GM23338 (cell line): Measurements from ENCODE around the gene TBC1D12. TPM values are rescaled to one million over a fixed set of nuclear protein-coding genes. Genes with fewer than 3 reads are reported as not detected.

ENCODE experiments used
- ATAC-seq: fragments of 200-7000 bp; cut with Tn5 transposase; 3 replicates; pipeline ENCODE4 v1.9.1; 2020
- DNase-seq: peaks from one replicate; pipeline ENCODE4 v3.0.0-alpha.2; 2015; ENCODE audit warnings: low spot score
- H2AFZ ChIP-seq: fragments of 200-600 bp; sonication (generic); 2 replicates; pipeline ENCODE4 v1.8.0; 2016; ENCODE audit warnings: antibody characterized with exemption, mild to moderate bottlenecking, moderate library complexity
- H3F3A ChIP-seq: fragments of 200-600 bp; sonication (generic); replicated peaks from 2 replicates; pipeline ENCODE4 v1.8.0; 2017; ENCODE audit warnings: antibody characterized with exemption, mixed run types, low read depth
- H3K27ac ChIP-seq: fragments of 200-600 bp; sonication (generic); 2 replicates; pipeline ENCODE4 v1.6.1; 2016; ENCODE audit warnings: low read depth
- H3K27me3 ChIP-seq: fragments of 200-600 bp; sonication (generic); 2 replicates; pipeline ENCODE4 v1.8.0; 2016; ENCODE audit warnings: mild to moderate bottlenecking, mixed run types, moderate library complexity; ENCODE audit not compliant: insufficient read depth
- H3K36me3 ChIP-seq: fragments of 200-600 bp; sonication (generic); 2 replicates; pipeline ENCODE4 v1.8.0; 2016; ENCODE audit warnings: mild to moderate bottlenecking; ENCODE audit not compliant: insufficient read depth
- H3K4me1 ChIP-seq: fragments of 200-600 bp; sonication (generic); 2 replicates; pipeline ENCODE4 v1.8.0; 2016; ENCODE audit warnings: mild to moderate bottlenecking, moderate library complexity; ENCODE audit not compliant: insufficient read depth
- H3K4me2 ChIP-seq: fragments of 200-600 bp; sonication (generic); 2 replicates; pipeline ENCODE4 v1.7.1; 2017; ENCODE audit warnings: mixed run types
- H3K4me3 ChIP-seq: fragments of 200-600 bp; sonication (generic); 2 replicates; pipeline ENCODE4 v1.6.1; 2016; ENCODE audit warnings: mixed run types
- H3K79me2 ChIP-seq: fragments of 200-600 bp; sonication (generic); replicated peaks from 2 replicates; pipeline ENCODE4 v1.8.0; 2017; ENCODE audit warnings: mild to moderate bottlenecking; ENCODE audit not compliant: insufficient read depth
- H3K9me2 ChIP-seq: fragments of 200-600 bp; sonication (generic); 2 replicates; pipeline ENCODE4 v1.8.0; 2017; ENCODE audit not compliant: insufficient read depth
- H4K20me1 ChIP-seq: fragments of 200-600 bp; sonication (generic); replicated peaks from 2 replicates; pipeline ENCODE4 v1.8.0; 2017; ENCODE audit warnings: mild to moderate bottlenecking; ENCODE audit not compliant: insufficient read depth
- H3K27ac Mint-ChIP-seq: 2 replicates; pipeline ENCODE4 v1.8.0; 2020; ENCODE audit warnings: inconsistent platforms, mild to moderate bottlenecking, moderate library complexity, mixed read lengths
- H3K27me3 Mint-ChIP-seq: 3 replicates; pipeline ENCODE4 v1.8.0; 2022; ENCODE audit warnings: low read depth, mild to moderate bottlenecking, moderate library complexity, mixed read lengths, inconsistent platforms; ENCODE audit not compliant: insufficient read depth, poor library complexity
- H3K36me3 Mint-ChIP-seq: 3 replicates; pipeline ENCODE4 v1.8.0; 2021; ENCODE audit warnings: low read depth, mild to moderate bottlenecking, inconsistent platforms, moderate library complexity, mixed read lengths
- H3K4me1 Mint-ChIP-seq: 3 replicates; pipeline ENCODE4 v1.8.0; 2020; ENCODE audit warnings: mild to moderate bottlenecking, inconsistent platforms, mixed read lengths
- H3K4me3 Mint-ChIP-seq: 3 replicates; pipeline ENCODE4 v1.8.0; 2021; ENCODE audit warnings: moderate library complexity, mild to moderate bottlenecking, inconsistent platforms, mixed read lengths
- H3K9me3 Mint-ChIP-seq: 3 replicates; pipeline ENCODE4 v1.8.0; 2020; ENCODE audit warnings: moderate library complexity, mild to moderate bottlenecking, inconsistent platforms, mixed read lengths
- CREB1 ChIP-seq: fragments of 250-450 bp; sonication (Bioruptor Pico); IDR thresholded peaks from 2 replicates; pipeline ENCODE4 v1.5.0; 2020; ENCODE audit warnings: low read depth, mild to moderate bottlenecking, moderate library complexity
- ETS1 ChIP-seq: IDR thresholded peaks from 2 replicates; pipeline ENCODE4 v1.6.1; 2016; ENCODE audit warnings: antibody characterized with exemption
- EZH2 ChIP-seq: fragments of 200-600 bp; sonication (generic); IDR thresholded peaks from one replicate; pipeline ENCODE4 v1.8.0; 2017; ENCODE audit warnings: antibody characterized with exemption, mild to moderate bottlenecking, low read depth; ENCODE audit not compliant: unreplicated experiment
- JUNB ChIP-seq: IDR thresholded peaks from one replicate; pipeline ENCODE4 v1.6.1; 2016; ENCODE audit warnings: antibody characterized with exemption; ENCODE audit not compliant: unreplicated experiment
- NANOG ChIP-seq: IDR thresholded peaks from 2 replicates; pipeline ENCODE4 v1.6.1; 2016; ENCODE audit warnings: antibody characterized with exemption, borderline replicate concordance
- POLR2AphosphoS5 ChIP-seq: IDR thresholded peaks from 2 replicates; pipeline ENCODE4 v1.6.1; 2016; ENCODE audit warnings: antibody characterized with exemption, low read depth
- STAT1 ChIP-seq: IDR thresholded peaks from one replicate; pipeline ENCODE4 v1.6.1; 2016; ENCODE audit warnings: antibody characterized with exemption; ENCODE audit not compliant: unreplicated experiment
- ZNF114 ChIP-seq: fragments of 250-450 bp; sonication (Bioruptor Pico); IDR thresholded peaks from 2 replicates; pipeline ENCODE4 v1.5.0; 2020; ENCODE audit warnings: mild to moderate bottlenecking, moderate library complexity
- ZNF331 ChIP-seq: fragments of 250-450 bp; sonication (Bioruptor Pico); IDR thresholded peaks from 2 replicates; pipeline ENCODE4 v1.5.0; 2020; ENCODE audit warnings: low read depth, mild to moderate bottlenecking, moderate library complexity
- polyA plus RNA-seq: library from polyadenylated mRNA; unstranded; fragments of >200 nt; fragmentation: Nextera tagmentation; extraction: Ambion mirVana; gene quantifications from 2 replicates; pipeline ENCODE4 v1.2.1, GENCODE V29; 2016
- total RNA-seq: library from RNA; depleted of rRNA; stranded (reverse); fragments of >200 nt; shearing (Covaris generic); gene quantifications from 2 replicates; pipeline ENCODE4 v1.2.3, GENCODE V29; 2014
- TF ChIP-seq, protein P1 (sequence below): IDR thresholded peaks from one replicate; pipeline ENCODE4 v1.6.1; 2018; ENCODE audit warnings: antibody characterized with exemption; ENCODE audit not compliant: unreplicated experiment
- TF ChIP-seq, protein P2 (sequence below), 2 experiments: fragments of 200-600 bp in 1 of 2; sonication (generic) in 1 of 2; conservative IDR thresholded peaks; 2 replicates each; pipeline versions ENCODE4 v1.5.1 to v1.6.1; 2016 to 2017; ENCODE audit warnings: antibody characterized with exemption in 2 of 2, low read depth in 2 of 2, mild to moderate bottlenecking in 2 of 2, moderate library complexity in 1 of 2

TBC1D12 gene
- total and polyA plus RNA-seq, 2 experiments from 2014 or later, result 2.3 to 3.6 TPM

DNA sequence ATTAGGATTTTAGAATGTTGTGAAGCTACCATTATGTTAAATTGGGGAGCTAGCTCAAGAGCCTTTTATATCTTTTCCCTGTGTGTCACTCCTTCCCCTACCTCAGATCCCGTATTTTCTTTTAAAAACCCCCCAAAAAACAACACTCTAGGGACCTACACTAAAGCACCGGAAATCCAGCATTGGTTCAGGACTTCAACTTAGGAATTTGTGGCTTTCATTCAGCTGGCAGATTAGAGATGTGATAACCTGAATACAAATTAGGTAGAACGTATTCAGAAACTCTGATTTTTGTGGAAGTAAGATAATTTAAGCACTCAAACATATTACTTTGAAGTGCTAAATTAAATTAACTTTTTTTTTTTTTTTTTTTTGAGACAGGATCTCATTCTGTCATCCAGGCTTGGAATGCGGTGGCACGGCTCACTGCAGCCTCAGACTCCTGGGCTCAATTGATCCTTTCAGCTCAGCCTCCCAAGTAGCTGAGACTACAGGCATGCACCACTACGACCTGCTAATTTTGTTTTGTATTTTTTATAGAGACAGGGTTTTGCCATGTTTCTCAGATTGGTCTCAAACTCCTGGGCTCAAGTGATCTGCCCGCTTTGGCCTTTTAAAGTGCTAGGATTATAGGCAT lies 6.8 kb downstream of the TBC1D12 start:
- no peak overlapping the region for H3K27ac ChIP-seq
- H4K20me1 ChIP-seq, result no peaks in the 10 kb centered on the region; the same call in 1 of the 2 replicates
- H3K4me2 ChIP-seq, result no peak overlapping the region
- no peaks in the 10 kb centered on the region for H3K36me3 ChIP-seq
- H3K27me3 Mint-ChIP-seq, result peaks cover 11% of the 10 kb centered on the region
- no peaks in the 10 kb centered on the region for H3K36me3 Mint-ChIP-seq
- ATAC-seq (peak; percentile 53; the same call in 2 of the 3 replicates), DNase-seq (peak; percentile 28)
- H3K27me3 ChIP-seq, result peaks cover 25% of the 10 kb centered on the region
- no peaks in the 10 kb centered on the region for H3K79me2 ChIP-seq
- TF ChIP-seq NANOG, result no peak
- TF ChIP-seq POLR2AphosphoS5, result no peak
- TF ChIP-seq ZNF114 (CRISPR knock-in tag), result no peak
- TF ChIP-seq, protein P1, sequence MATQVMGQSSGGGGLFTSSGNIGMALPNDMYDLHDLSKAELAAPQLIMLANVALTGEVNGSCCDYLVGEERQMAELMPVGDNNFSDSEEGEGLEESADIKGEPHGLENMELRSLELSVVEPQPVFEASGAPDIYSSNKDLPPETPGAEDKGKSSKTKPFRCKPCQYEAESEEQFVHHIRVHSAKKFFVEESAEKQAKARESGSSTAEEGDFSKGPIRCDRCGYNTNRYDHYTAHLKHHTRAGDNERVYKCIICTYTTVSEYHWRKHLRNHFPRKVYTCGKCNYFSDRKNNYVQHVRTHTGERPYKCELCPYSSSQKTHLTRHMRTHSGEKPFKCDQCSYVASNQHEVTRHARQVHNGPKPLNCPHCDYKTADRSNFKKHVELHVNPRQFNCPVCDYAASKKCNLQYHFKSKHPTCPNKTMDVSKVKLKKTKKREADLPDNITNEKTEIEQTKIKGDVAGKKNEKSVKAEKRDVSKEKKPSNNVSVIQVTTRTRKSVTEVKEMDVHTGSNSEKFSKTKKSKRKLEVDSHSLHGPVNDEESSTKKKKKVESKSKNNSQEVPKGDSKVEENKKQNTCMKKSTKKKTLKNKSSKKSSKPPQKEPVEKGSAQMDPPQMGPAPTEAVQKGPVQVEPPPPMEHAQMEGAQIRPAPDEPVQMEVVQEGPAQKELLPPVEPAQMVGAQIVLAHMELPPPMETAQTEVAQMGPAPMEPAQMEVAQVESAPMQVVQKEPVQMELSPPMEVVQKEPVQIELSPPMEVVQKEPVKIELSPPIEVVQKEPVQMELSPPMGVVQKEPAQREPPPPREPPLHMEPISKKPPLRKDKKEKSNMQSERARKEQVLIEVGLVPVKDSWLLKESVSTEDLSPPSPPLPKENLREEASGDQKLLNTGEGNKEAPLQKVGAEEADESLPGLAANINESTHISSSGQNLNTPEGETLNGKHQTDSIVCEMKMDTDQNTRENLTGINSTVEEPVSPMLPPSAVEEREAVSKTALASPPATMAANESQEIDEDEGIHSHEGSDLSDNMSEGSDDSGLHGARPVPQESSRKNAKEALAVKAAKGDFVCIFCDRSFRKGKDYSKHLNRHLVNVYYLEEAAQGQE, result no peak
- TF ChIP-seq STAT1, result no peak
- no peak for TF ChIP-seq CREB1 (CRISPR knock-in tag)
- no peak for TF ChIP-seq EZH2
- TF ChIP-seq, protein P2, sequence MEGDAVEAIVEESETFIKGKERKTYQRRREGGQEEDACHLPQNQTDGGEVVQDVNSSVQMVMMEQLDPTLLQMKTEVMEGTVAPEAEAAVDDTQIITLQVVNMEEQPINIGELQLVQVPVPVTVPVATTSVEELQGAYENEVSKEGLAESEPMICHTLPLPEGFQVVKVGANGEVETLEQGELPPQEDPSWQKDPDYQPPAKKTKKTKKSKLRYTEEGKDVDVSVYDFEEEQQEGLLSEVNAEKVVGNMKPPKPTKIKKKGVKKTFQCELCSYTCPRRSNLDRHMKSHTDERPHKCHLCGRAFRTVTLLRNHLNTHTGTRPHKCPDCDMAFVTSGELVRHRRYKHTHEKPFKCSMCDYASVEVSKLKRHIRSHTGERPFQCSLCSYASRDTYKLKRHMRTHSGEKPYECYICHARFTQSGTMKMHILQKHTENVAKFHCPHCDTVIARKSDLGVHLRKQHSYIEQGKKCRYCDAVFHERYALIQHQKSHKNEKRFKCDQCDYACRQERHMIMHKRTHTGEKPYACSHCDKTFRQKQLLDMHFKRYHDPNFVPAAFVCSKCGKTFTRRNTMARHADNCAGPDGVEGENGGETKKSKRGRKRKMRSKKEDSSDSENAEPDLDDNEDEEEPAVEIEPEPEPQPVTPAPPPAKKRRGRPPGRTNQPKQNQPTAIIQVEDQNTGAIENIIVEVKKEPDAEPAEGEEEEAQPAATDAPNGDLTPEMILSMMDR (conservative IDR thresholded peaks at IDR 0.05; ENCODE audit: low read depth in 2 of 2), result no peak
- no peak overlapping the region for H3K4me3 Mint-ChIP-seq
- no peaks in the 10 kb centered on the region for H3K9me2 ChIP-seq
- H3K9me3 Mint-ChIP-seq, result no peaks in the 10 kb centered on the region
- H3K27ac Mint-ChIP-seq, result no peak overlapping the region
- H3K4me1 ChIP-seq, result no peaks in the 10 kb centered on the region; the same call in 1 of the 2 replicates
- H3K4me3 ChIP-seq, result no peak overlapping the region
- no peak overlapping the region for H2AFZ ChIP-seq
- H3K4me1 Mint-ChIP-seq, result peaks cover 3% of the 10 kb centered on the region; the same call in 1 of the 3 replicates
- H3F3A ChIP-seq, result no peaks in the 10 kb centered on the region

- 0 out of 2 replicates have a peak, but pooled peaks cover 4% of the 10 kb centered on the region for H3K27me3 ChIP-seq
- H3K27ac ChIP-seq, result no peak overlapping the region
- H3F3A ChIP-seq, result no peaks in the 10 kb centered on the region
- H3K79me2 ChIP-seq, result no peaks in the 10 kb centered on the region
- Mint-ChIP-seq H3K36me3 (no peaks in the 10 kb centered on the region), H3K27me3 (no peaks in the 10 kb centered on the region), H3K4me1 (peaks cover 3% of the 10 kb centered on the region; the same call in 1 of the 3 replicates), H3K27ac (no peak overlapping the region), H3K9me3 (no peaks in the 10 kb centered on the region), H3K4me3 (no peak overlapping the region)
- no peaks in the 10 kb centered on the region for H3K4me1 ChIP-seq
- no peak for DNase-seq
- no peak for ATAC-seq
- H3K9me2 ChIP-seq, result no peaks in the 10 kb centered on the region
- H3K36me3 ChIP-seq, result no peaks in the 10 kb centered on the region
- no peaks in the 10 kb centered on the region for H4K20me1 ChIP-seq
- H3K4me2 ChIP-seq, result no peak overlapping the region
- H3K4me3 ChIP-seq, result no peak overlapping the region
- H2AFZ ChIP-seq, result no peak overlapping the region
- TF ChIP-seq JUNB (no peak), ETS1 (no peak), ZNF331 (CRISPR knock-in tag) (no peak), POLR2AphosphoS5 (no peak), STAT1 (no peak), ZNF114 (CRISPR knock-in tag) (no peak)
- TF ChIP-seq, protein P2 (conservative IDR thresholded peaks at IDR 0.05; ENCODE audit: low read depth in 2 of 2), result no peak
- TF ChIP-seq, protein P1, result no peak
These were observed 9.0 kb downstream of the TBC1D12 start for GRCh38 chr10:94411304-94411703.
